Measurements from ENCODE around the gene NDUFAF8.
A peak's percentile ranks its signal among the peaks of the same experiment; 100 is the strongest.

The NDUFAF8 gene

DNA sequence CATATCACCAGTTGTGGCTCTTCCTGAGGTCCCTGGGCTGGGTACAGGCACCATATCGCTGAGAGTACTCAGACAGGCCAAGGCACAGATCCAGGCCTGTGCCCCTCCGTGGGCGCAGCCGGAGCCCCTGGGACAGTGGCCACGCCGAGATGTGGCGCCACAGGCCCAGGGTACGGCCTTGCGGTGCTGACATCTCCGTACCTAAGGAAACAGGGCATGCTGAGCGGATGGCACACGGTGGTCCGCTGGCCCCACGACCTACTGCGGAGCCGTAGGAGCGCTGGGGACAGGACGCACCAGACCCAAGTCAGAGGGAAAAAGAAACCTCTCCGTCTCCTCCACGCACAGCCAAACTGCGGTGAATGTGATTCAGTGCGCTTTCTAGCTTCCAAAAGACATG is 26.5 kb downstream of the NDUFAF8 start (continued):
- TF ChIP-seq, protein P1, sequence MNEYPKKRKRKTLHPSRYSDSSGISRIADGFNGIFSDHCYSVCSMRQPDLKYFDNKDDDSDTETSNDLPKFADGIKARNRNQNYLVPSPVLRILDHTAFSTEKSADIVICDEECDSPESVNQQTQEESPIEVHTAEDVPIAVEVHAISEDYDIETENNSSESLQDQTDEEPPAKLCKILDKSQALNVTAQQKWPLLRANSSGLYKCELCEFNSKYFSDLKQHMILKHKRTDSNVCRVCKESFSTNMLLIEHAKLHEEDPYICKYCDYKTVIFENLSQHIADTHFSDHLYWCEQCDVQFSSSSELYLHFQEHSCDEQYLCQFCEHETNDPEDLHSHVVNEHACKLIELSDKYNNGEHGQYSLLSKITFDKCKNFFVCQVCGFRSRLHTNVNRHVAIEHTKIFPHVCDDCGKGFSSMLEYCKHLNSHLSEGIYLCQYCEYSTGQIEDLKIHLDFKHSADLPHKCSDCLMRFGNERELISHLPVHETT (tag by site-specific recombination; IDR thresholded peaks at IDR 0.05) = no peak
- TF ChIP-seq ZNF677 (tag by site-specific recombination; IDR thresholded peaks at IDR 0.05) (no peak), ZNF416 (tag by site-specific recombination; IDR thresholded peaks at IDR 0.05) (no peak), ZNF223 (tag by site-specific recombination; IDR thresholded peaks at IDR 0.05) (no peak)
- TF ChIP-seq, protein P2, sequence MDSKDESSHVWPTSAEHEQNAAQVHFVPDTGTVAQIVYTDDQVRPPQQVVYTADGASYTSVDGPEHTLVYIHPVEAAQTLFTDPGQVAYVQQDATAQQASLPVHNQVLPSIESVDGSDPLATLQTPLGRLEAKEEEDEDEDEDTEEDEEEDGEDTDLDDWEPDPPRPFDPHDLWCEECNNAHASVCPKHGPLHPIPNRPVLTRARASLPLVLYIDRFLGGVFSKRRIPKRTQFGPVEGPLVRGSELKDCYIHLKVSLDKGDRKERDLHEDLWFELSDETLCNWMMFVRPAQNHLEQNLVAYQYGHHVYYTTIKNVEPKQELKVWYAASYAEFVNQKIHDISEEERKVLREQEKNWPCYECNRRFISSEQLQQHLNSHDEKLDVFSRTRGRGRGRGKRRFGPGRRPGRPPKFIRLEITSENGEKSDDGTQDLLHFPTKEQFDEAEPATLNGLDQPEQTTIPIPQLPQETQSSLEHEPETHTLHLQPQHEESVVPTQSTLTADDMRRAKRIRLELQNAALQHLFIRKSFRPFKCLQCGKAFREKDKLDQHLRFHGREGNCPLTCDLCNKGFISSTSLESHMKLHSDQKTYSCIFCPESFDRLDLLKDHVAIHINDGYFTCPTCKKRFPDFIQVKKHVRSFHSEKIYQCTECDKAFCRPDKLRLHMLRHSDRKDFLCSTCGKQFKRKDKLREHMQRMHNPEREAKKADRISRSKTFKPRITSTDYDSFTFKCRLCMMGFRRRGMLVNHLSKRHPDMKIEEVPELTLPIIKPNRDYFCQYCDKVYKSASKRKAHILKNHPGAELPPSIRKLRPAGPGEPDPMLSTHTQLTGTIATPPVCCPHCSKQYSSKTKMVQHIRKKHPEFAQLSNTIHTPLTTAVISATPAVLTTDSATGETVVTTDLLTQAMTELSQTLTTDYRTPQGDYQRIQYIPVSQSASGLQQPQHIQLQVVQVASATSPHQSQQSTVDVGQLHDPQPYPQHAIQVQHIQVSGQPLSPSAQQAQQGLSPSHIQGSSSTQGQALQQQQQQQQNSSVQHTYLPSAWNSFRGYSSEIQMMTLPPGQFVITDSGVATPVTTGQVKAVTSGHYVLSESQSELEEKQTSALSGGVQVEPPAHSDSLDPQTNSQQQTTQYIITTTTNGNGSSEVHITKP (tag by site-specific recombination; IDR thresholded peaks at IDR 0.05) = no peak

DNA sequence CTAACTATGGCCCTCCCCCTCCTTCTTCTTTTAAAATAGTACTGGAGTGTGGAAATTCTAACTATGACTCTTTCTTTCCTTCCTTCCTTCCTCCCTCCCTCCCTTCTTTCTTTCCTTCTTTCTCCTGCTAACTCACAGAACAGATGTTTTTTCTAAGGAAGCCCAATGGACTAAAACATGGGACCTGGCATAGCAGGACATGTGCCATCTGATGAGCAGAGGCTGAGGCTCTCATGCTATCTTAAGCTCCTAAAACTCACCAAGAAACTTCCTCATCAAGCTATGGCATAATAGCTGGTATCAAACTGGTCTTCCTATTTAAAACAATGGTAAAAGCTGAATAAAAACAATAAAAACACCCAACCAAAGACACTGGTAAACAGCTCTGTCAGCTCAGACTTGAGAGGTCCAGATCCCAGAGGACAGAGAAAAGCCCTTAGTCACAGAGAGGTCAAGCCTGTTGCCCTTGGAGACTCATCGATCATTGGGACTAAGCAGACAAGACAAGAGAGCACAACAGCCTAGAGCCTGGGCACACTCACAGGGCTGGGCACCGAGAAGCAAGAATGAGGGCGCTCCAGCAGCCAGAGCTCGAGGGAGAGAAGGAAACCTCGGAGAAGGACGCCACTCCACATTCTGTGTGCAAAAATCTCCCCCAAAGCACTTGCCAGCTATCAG is 28.4 kb downstream of the NDUFAF8 start:
- POLR2A ChIA-PET = no interaction called here
- no peaks in the 10 kb centered on the region for H3K4me1 ChIP-seq (ENCODE audit: control insufficient read depth, insufficient read depth, low read length)
- CTCF ChIA-PET = interaction anchor here (0.6 to 0.9 kb wide), 4 partner anchors 11 to 23 kb away, joined by 3 to 4 read pairs (median 4); no protein-coding TSS in a partner anchor
- no peak overlapping the region for H3K4me3 ChIP-seq (ENCODE audit: low read depth, low read length)
- no peak overlapping the region for H3K27ac ChIP-seq (ENCODE audit: extremely low read depth, low read depth, low read length)
- no peaks in the 10 kb centered on the region for H3K9me3 ChIP-seq (ENCODE audit: control insufficient read depth, insufficient read depth, low read depth, low read length)
- TF ChIP-seq ZNF677 (tag by site-specific recombination; IDR thresholded peaks at IDR 0.05) = no peak
- peak; percentile 39; the same call in 1 of the 2 replicates for TF ChIP-seq ZNF366 (tag by site-specific recombination; conservative IDR thresholded peaks at IDR 0.05)
- H3K36me3 ChIP-seq (ENCODE audit: control insufficient read depth in 2 of 2, insufficient read depth in 1 of 2, low read length in 2 of 2) = peaks cover 22 to 86% of the 10 kb centered on the region in 2 experiments

DNA sequence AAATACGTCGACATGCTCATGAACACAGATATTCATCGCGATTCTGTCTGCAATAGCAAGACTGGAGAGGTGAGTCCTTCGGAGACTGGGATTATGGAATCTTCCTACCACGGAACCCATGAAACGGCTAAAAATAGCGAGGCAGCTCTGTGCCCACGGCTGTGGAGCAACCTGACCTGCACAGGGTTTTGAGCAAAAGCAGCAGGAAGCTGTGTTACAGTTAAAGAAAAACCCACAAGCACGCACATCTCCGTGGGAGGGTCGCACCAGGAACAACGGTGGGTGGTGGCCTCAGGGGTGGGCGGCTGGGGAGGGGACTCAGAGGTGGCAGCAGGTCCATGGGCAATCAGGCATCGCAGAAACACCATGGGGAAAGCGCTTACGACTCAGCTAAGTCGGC is 31.2 kb downstream of the NDUFAF8 start:
- POLR2A ChIA-PET = no interaction called here
- TF ChIP-seq HOXC10 (CRISPR knock-in tag; IDR thresholded peaks at IDR 0.05) (no peak), ZFHX2 (tag by site-specific recombination; conservative IDR thresholded peaks at IDR 0.05) (peak; percentile 71), ZFP37 (tag by site-specific recombination; IDR thresholded peaks at IDR 0.05) (no peak), EGR2 (tag by site-specific recombination; IDR thresholded peaks at IDR 0.05; ENCODE audit: low read depth) (peak; percentile 79; the same call in 1 of the 2 replicates), ZIC2 (tag by site-specific recombination; IDR thresholded peaks at IDR 0.05) (peak; percentile 51)
- H3K4me1 ChIP-seq (ENCODE audit: control insufficient read depth, insufficient read depth, low read length) = no peaks in the 10 kb centered on the region
- H3K9me3 ChIP-seq (ENCODE audit: control insufficient read depth, insufficient read depth, low read depth, low read length) = no peaks in the 10 kb centered on the region
- peaks cover 22 to 89% of the 10 kb centered on the region in 2 experiments for H3K36me3 ChIP-seq (ENCODE audit: control insufficient read depth in 2 of 2, insufficient read depth in 1 of 2, low read length in 2 of 2)
- CTCF ChIA-PET = interaction anchor here (1.5 kb wide), 1 partner anchor 22 kb away, joined by 4 read pairs; no protein-coding TSS in a partner anchor
- no peak overlapping the region for H3K4me3 ChIP-seq (ENCODE audit: low read depth, low read length)
- no peak overlapping the region for H3K27ac ChIP-seq (ENCODE audit: extremely low read depth, low read depth, low read length)

DNA sequence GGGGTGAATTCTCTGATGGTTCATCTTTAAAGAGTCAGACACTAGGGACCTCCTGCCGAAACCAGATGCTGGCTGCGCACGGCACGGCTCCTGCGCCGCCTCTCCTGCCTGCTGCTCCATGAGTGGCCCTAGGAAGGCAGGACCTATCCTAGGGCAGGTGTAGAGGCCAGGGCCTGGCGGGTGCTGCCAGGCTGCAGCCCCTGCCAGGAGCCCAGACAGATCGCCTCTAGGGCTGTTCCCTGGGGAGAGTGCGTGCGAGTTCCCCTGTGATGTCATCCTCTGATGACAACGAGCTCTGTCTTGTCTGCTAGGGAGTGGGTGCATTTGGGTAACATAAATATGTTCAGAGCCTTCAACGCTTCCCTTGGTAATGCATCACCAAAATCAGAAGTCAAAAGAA is 32.1 kb downstream of the NDUFAF8 start:
- Histone ChIP-seq H3K36me3 (ENCODE audit: control insufficient read depth in 2 of 2, insufficient read depth in 1 of 2, low read length in 2 of 2) (peaks cover 23 to 89% of the 10 kb centered on the region in 2 experiments), H3K27ac (ENCODE audit: extremely low read depth, low read depth, low read length) (no peak overlapping the region), H3K9me3 (ENCODE audit: control insufficient read depth, insufficient read depth, low read depth, low read length) (no peaks in the 10 kb centered on the region), H3K4me3 (ENCODE audit: low read depth, low read length) (no peak overlapping the region), H3K4me1 (ENCODE audit: control insufficient read depth, insufficient read depth, low read length) (no peaks in the 10 kb centered on the region)
- POLR2A ChIA-PET = interaction anchor here (1.0 kb wide), 1 partner anchor 20 kb away, joined by 3 read pairs; no protein-coding TSS in a partner anchor
- CTCF ChIA-PET = interaction anchor here (1.1 to 1.5 kb wide), 3 partner anchors 14 to 21 kb away, joined by 3 to 4 read pairs (median 4); no protein-coding TSS in a partner anchor
- no peak for TF ChIP-seq ZNF623 (tag by site-specific recombination; IDR thresholded peaks at IDR 0.05)
- TF ChIP-seq SP7 (tag by site-specific recombination; IDR thresholded peaks at IDR 0.05) = no peak
- TF ChIP-seq ZSCAN16 (tag by site-specific recombination; IDR thresholded peaks at IDR 0.05) = no peak
- peak; percentile 74 for TF ChIP-seq ZBTB48 (tag by site-specific recombination; IDR thresholded peaks at IDR 0.05)
- TF ChIP-seq ZNF777 (tag by site-specific recombination; IDR thresholded peaks at IDR 0.05; ENCODE audit: borderline replicate concordance) = no peak
- TF ChIP-seq ZNF560 (tag by site-specific recombination; IDR thresholded peaks at IDR 0.05; ENCODE audit: borderline replicate concordance) = no peak
- TF ChIP-seq, protein P3, sequence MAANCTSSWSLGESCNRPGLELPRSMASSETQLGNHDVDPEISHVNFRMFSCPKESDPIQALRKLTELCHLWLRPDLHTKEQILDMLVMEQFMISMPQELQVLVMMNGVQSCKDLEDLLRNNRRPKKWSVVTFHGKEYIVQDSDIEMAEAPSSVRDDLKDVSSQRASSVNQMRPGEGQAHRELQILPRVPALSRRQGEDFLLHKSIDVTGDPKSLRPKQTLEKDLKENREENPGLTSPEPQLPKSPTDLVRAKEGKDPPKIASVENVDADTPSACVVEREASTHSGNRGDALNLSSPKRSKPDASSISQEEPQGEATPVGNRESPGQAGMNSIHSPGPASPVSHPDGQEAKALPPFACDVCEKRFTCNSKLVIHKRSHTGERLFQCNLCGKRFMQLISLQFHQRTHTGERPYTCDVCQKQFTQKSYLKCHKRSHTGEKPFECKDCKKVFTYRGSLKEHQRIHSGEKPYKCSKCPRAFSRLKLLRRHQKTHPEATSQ (tag by site-specific recombination; IDR thresholded peaks at IDR 0.05) = no peak
- TF ChIP-seq ZNF629 (tag by site-specific recombination; IDR thresholded peaks at IDR 0.05) = peak; percentile 52
- TF ChIP-seq ZNF514 (tag by site-specific recombination; IDR thresholded peaks at IDR 0.05) = no peak
- no peak for TF ChIP-seq GFI1B (tag by site-specific recombination; IDR thresholded peaks at IDR 0.05)
- TF ChIP-seq ZNF366 (tag by site-specific recombination; conservative IDR thresholded peaks at IDR 0.05) = no peak
- TF ChIP-seq, protein P4, sequence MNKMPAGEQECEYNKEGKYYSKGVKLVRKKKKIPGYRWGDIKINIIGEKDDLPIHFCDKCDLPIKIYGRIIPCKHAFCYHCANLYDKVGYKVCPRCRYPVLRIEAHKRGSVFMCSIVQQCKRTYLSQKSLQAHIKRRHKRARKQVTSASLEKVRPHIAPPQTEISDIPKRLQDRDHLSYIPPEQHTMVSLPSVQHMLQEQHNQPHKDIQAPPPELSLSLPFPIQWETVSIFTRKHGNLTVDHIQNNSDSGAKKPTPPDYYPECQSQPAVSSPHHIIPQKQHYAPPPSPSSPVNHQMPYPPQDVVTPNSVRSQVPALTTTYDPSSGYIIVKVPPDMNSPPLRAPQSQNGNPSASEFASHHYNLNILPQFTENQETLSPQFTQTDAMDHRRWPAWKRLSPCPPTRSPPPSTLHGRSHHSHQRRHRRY (tag by site-specific recombination; IDR thresholded peaks at IDR 0.05) = no peak
- no peak for TF ChIP-seq ZNF660 (tag by site-specific recombination; IDR thresholded peaks at IDR 0.05)

Data from HEK293 (cell line).